K562 (cell line): ENCODE results near the gene XIRP1. TPM values are rescaled to one million over a fixed set of nuclear protein-coding genes. Genes with fewer than 3 reads are reported as not detected.
A peak's percentile ranks its signal among the peaks of the same experiment; 100 is the strongest.

Experiments used
- BMI1 ChIP-seq: fragments of 150-350 bp; IDR thresholded peaks from 2 replicates; pipeline ENCODE4 v1.6.1; 2014; ENCODE audit warnings: low read length
- BRD9 ChIP-seq: fragments of 450-650 bp; IDR thresholded peaks from 2 replicates; pipeline ENCODE4 v1.6.1; 2018; ENCODE audit warnings: low read depth; ENCODE audit not compliant: partially characterized antibody
- CAMTA2 ChIP-seq: fragments of 250-450 bp; sonication (Bioruptor Pico); conservative IDR thresholded peaks from 2 replicates; pipeline ENCODE4 v1.5.1; 2022
- CREBBP ChIP-seq: IDR thresholded peaks from one replicate; pipeline ENCODE4 v1.6.1; 2012; ENCODE audit warnings: low read depth, mild to moderate bottlenecking, control low read depth, inconsistent platforms, low read length
- GABPA ChIP-seq: fragments of 200-800 bp; sonication (Bioruptor generic); conservative IDR thresholded peaks from 2 replicates; pipeline ENCODE4 v1.6.1; 2016; ENCODE audit warnings: low read depth, missing genetic modification characterization, missing compliant biosample characterization
- HCFC1 ChIP-seq: IDR thresholded peaks from 2 replicates; pipeline ENCODE4 v1.6.1; 2012; ENCODE audit warnings: low read depth, low read length, improper control_type of control experiment
- KDM2B ChIP-seq: fragments of 250-450 bp; sonication (Bioruptor Pico); IDR thresholded peaks from 2 replicates; pipeline ENCODE4 v1.8.0; 2021; ENCODE audit warnings: mild to moderate bottlenecking, moderate library complexity
- LCOR ChIP-seq: sonication (generic); formaldehyde crosslinking; IDR thresholded peaks from 2 replicates; pipeline ENCODE4 v1.8.0; 2022; ENCODE audit warnings: mild to moderate bottlenecking, missing genetic modification reagents
- NCOA4 ChIP-seq: fragments of 450-650 bp; IDR thresholded peaks from 2 replicates; pipeline ENCODE4 v1.6.1; 2018; ENCODE audit warnings: mild to moderate bottlenecking; ENCODE audit not compliant: partially characterized antibody
- PRPF4 ChIP-seq: fragments of 200-400 bp; formaldehyde crosslinking; IDR thresholded peaks from one replicate; pipeline ENCODE4 v1.6.1; 2017; ENCODE audit warnings: low read length, low read depth, mild to moderate bottlenecking; ENCODE audit not compliant: insufficient read depth, poor library complexity, severe bottlenecking
- SRSF1 ChIP-seq: fragments of 200-400 bp; formaldehyde crosslinking; IDR thresholded peaks from 2 replicates; pipeline ENCODE4 v1.6.1; 2017; ENCODE audit warnings: mild to moderate bottlenecking, low read depth, low read length, moderate library complexity
- TCF3 ChIP-seq: sonication (generic); formaldehyde crosslinking; IDR thresholded peaks from 2 replicates; pipeline ENCODE4 v1.4.0; 2020; ENCODE audit warnings: mild to moderate bottlenecking, missing genetic modification reagents
- TEAD2 ChIP-seq: fragments of 450-650 bp; IDR thresholded peaks from 2 replicates; pipeline ENCODE4 v1.6.1; 2016; ENCODE audit warnings: missing genetic modification characterization, control low read depth, missing compliant biosample characterization
- TSC22D4 ChIP-seq: fragments of 450-650 bp; IDR thresholded peaks from 2 replicates; pipeline ENCODE4 v1.6.1; 2016; ENCODE audit warnings: missing genetic modification characterization, missing biosample characterization, control low read depth
- ZBTB2 ChIP-seq: fragments of 450-650 bp; IDR thresholded peaks from 2 replicates; pipeline ENCODE4 v1.6.1; 2016; ENCODE audit warnings: antibody characterized with exemption
- ZMIZ1 ChIP-seq, 2 experiments: fragments of 150-350 bp in 1 of 2; IDR thresholded peaks; 2 replicates each; pipeline ENCODE4 v1.6.1; 2012 to 2016; ENCODE audit warnings: low read depth in 2 of 2, low read length in 2 of 2, mild to moderate bottlenecking in 1 of 2, moderate library complexity in 1 of 2
- ZNF3 ChIP-seq: fragments of 250-450 bp; sonication (Bioruptor Pico); IDR thresholded peaks from 2 replicates; pipeline ENCODE4 v1.5.0; 2021; ENCODE audit warnings: mild to moderate bottlenecking, moderate library complexity
- ZNF316 ChIP-seq: fragments of 450-650 bp; IDR thresholded peaks from 2 replicates; pipeline ENCODE4 v1.6.1; 2016
- ZNF384 ChIP-seq: IDR thresholded peaks from 2 replicates; pipeline ENCODE4 v1.6.1; 2012; ENCODE audit warnings: low read depth, low read length, improper control_type of control experiment
- polyA plus RNA-seq, 8 experiments: library from polyadenylated mRNA; depleted of rRNA in 4 of 8; stranded (reverse) in 5 of 8; unstranded in 3 of 8; fragments of >200 nt; fragmentation: Nextera tagmentation in 2 of 8; fragmentation: Illumina TruSeq in 1 of 8; extraction: Ambion mirVana in 2 of 8; extraction: Trizol in 1 of 8; gene quantifications; 2 replicates each; pipeline versions ENCODE4 v1.2.1 to v1.2.3, GENCODE V29; 2011 to 2014; ENCODE audit warnings: inconsistent platforms in 1 of 8, missing spikeins in 1 of 8
- total RNA-seq, 7 experiments: library from RNA; depleted of rRNA in 6 of 7; stranded (reverse); fragments of >200 nt in 6 of 7; fragmentation: Illumina TruSeq in 2 of 7; extraction: Trizol in 2 of 7; gene quantifications; 2 replicates each; pipeline versions ENCODE4 v1.2.1 to v1.2.3, GENCODE V29; 2011 to 2021; ENCODE audit warnings: low replicate concordance in 1 of 7
- TF ChIP-seq, protein P1 (sequence below): sonication (generic); formaldehyde crosslinking; IDR thresholded peaks from 2 replicates; pipeline ENCODE4 v1.8.0; 2022; ENCODE audit warnings: mild to moderate bottlenecking, low read depth, missing genetic modification reagents

Gene XIRP1
- total and polyA plus RNA-seq, 9 of the 15 experiments (the other 6 are each of a cell fraction or from before 2014, with no cell fraction given), result 0.03 to 0.27 (median 0.08) TPM; not detected in 3

GRCh38 chr3:39180546-39181346 is 11.6 kb downstream of the XIRP1 start (continued):
- TF ChIP-seq ZMIZ1 (IDR thresholded peaks at IDR 0.05; ENCODE audit: low read depth in 2 of 2, low read length in 2 of 2), result no peak
- TF ChIP-seq ZNF316, result no peak
- peak; percentile 24; the same call in 1 of the 2 replicates for TF ChIP-seq ZBTB2
- no peak for TF ChIP-seq ZNF3
- no peak for TF ChIP-seq SRSF1
- peak; percentile 63 for TF ChIP-seq LCOR (CRISPR knock-in tag)
- no peak for TF ChIP-seq CREBBP
- TF ChIP-seq TEAD2, result no peak
- TF ChIP-seq ZNF384, result no peak
- no peak for TF ChIP-seq NCOA4
- TF ChIP-seq CAMTA2 (CRISPR knock-in tag), result no peak
- no peak for TF ChIP-seq TCF3
- no peak for TF ChIP-seq GABPA (tag)
- TF ChIP-seq HCFC1, result no peak
- no peak for TF ChIP-seq KDM2B (CRISPR knock-in tag)
- TF ChIP-seq BMI1, result peak; percentile 90
- no peak for TF ChIP-seq BRD9
- TF ChIP-seq, protein P1, sequence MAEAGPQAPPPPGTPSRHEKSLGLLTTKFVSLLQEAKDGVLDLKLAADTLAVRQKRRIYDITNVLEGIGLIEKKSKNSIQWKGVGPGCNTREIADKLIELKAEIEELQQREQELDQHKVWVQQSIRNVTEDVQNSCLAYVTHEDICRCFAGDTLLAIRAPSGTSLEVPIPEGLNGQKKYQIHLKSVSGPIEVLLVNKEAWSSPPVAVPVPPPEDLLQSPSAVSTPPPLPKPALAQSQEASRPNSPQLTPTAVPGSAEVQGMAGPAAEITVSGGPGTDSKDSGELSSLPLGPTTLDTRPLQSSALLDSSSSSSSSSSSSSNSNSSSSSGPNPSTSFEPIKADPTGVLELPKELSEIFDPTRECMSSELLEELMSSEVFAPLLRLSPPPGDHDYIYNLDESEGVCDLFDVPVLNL (CRISPR knock-in tag), result no peak
- TF ChIP-seq PRPF4, result no peak
- no peak for TF ChIP-seq TSC22D4 (tag)
